Lower leg skin (tissue), 3 donors: ENCODE results near the gene NSMCE1.

Experiments
- CTCF ChIP-seq, 3 donors: fragments of 450-650 bp; IDR thresholded peaks; one replicate each; pipeline ENCODE4 v1.5.1; 2016; ENCODE audit warnings: antibody characterized with exemption in 3 of 3, mild to moderate bottlenecking in 3 of 3, moderate library complexity in 2 of 3
- POLR2A ChIP-seq, 2 donors: fragments of 450-650 bp; IDR thresholded peaks; one replicate each; pipeline ENCODE4 v1.6.1; 2016 to 2017; ENCODE audit warnings: antibody characterized with exemption in 2 of 2, mild to moderate bottlenecking in 1 of 2, moderate library complexity in 1 of 2

GRCh38 chr16:27226476-27226875, 42.1 kb downstream of the NSMCE1 start:
- TF ChIP-seq CTCF (IDR thresholded peaks at IDR 0.05): no peak
- no peak for TF ChIP-seq POLR2A (IDR thresholded peaks at IDR 0.05)
